Left forelimb (tissue), 1 donor: ENCODE measurements around the gene IDH3G.

Experiments
- DNase-seq: peaks from one replicate; pipeline ENCODE4 v3.0.0-alpha.2; 2018; ENCODE audit warnings: low spot score

IDH3G gene

GRCh38 chrX:153791104-153791852 lies 2.9 kb downstream of the IDH3G start:
- DNase-seq: no peak

GRCh38 chrX:153789654-153790053 lies 4.5 kb downstream of the IDH3G start:
- DNase-seq: no peak

- no peak for DNase-seq
Observed at GRCh38 chrX:153786669-153787068, 7.5 kb downstream of the IDH3G start.

GRCh38 chrX:153784325-153784967 lies 9.7 kb downstream of the IDH3G start:
- DNase-seq: no peak

GRCh38 chrX:153783378-153784013 lies 10.7 kb downstream of the IDH3G start:
- no peak for DNase-seq

GRCh38 chrX:153782871-153783270 lies 11.3 kb downstream of the IDH3G start:
- DNase-seq: no peak

GRCh38 chrX:153782313-153782712 lies 11.9 kb downstream of the IDH3G start:
- no peak for DNase-seq

- DNase-seq: no peak
Observed at GRCh38 chrX:153781428-153782047, 12.6 kb downstream of the IDH3G start.

GRCh38 chrX:153780678-153781427 lies 13.3 kb downstream of the IDH3G start, which contains the start of gene SRPK3:
SRPK3 (plus strand) TSS chrX:153781041; CDS start chrX:153781087, 46 bp downstream.
- no peak for DNase-seq

- DNase-seq: no peak
Observed at GRCh38 chrX:153779891-153780677, 14.1 kb downstream of the IDH3G start.

- DNase-seq: no peak
Observed at GRCh38 chrX:153778684-153779101, 15.5 kb downstream of the IDH3G start.

GRCh38 chrX:153778181-153778580 lies 16.0 kb downstream of the IDH3G start:
- no peak for DNase-seq

- no peak for DNase-seq
Observed at GRCh38 chrX:153777261-153778090, 16.7 kb downstream of the IDH3G start.

GRCh38 chrX:153776611-153777045 lies 17.5 kb downstream of the IDH3G start:
- no peak for DNase-seq

- DNase-seq: no peak
Observed at GRCh38 chrX:153776120-153776599, 18.0 kb downstream of the IDH3G start.

GRCh38 chrX:153775293-153776119 lies 18.7 kb downstream of the IDH3G start:
- DNase-seq: no peak

- no peak for DNase-seq
Observed at GRCh38 chrX:153774576-153775292, 19.4 kb downstream of the IDH3G start.
